Right atrium auricular region (tissue), 2 donors: Measurements from ENCODE around the gene ARMH3. TPM values are rescaled to one million over a fixed set of nuclear protein-coding genes. Genes with fewer than 3 reads are reported as not detected.

Experiments used
- DNase-seq: peaks from one replicate; pipeline ENCODE4 v3.0.0-alpha.2; 2019; ENCODE audit warnings: low spot score
- H3K27ac ChIP-seq, 2 donors: fragments of 200-600 bp; sonication (generic); 1 replicate in 1 of 2; 2 replicates in 1 of 2; pipeline ENCODE4 v1.5.1; 2016 to 2019
- H3K27me3 ChIP-seq, 2 donors: fragments of 200-600 bp; sonication (generic); one replicate each; pipeline versions ENCODE4 v1.5.1 to v1.6.0; 2017 to 2019
- H3K36me3 ChIP-seq: fragments of 200-600 bp; sonication (generic); one replicate; pipeline ENCODE4 v1.5.1; 2016
- H3K4me1 ChIP-seq, 2 donors: fragments of 200-600 bp; sonication (generic); one replicate each; pipeline versions ENCODE4 v1.5.1 to v1.6.0; 2017 to 2019
- H3K4me3 ChIP-seq, 2 donors: fragments of 200-600 bp; sonication (generic); 1 replicate in 1 of 2; 2 replicates in 1 of 2; pipeline ENCODE4 v1.5.1; 2017 to 2019; ENCODE audit warnings: mild to moderate bottlenecking in 1 of 2, moderate library complexity in 1 of 2
- H3K9me3 ChIP-seq, 2 donors: fragments of 200-600 bp; sonication (generic); one replicate each; pipeline ENCODE4 v1.5.1; 2019
- total RNA-seq, 2 donors: library from RNA; depleted of rRNA; stranded (reverse); fragments of >200 nt; gene quantifications; one replicate each; pipeline ENCODE4 v1.1.0, GENCODE V29; 2016
- TF ChIP-seq, protein P1 (sequence below), 2 donors: fragments of 200-600 bp; sonication (generic); IDR thresholded peaks; one replicate each; pipeline ENCODE4 v1.5.1; 2019; ENCODE audit warnings: antibody characterized with exemption in 2 of 2

Gene ARMH3
- total RNA-seq, 2 donors from 2014 or later = 25.4 to 28.5 TPM

DNA sequence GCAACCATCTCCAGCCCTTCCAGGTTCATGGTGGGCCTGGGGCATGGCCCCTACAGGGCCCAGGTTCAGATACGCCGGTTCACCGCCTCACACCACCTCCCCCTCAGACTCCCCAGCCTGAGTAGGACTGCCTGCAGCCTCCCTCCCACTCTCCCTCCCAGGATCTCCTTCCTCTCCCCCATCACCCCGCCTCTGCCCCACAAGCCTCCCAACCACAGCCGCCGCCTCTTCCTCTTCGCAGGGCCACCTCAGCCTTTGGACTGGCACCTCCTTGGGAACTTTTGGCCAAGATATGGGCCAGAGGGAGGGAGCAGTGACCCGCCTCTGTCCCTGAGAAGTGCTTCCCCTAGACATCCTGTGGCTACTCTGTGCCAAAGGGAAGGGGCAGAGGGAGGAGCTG is 221.6 kb downstream of the ARMH3 start:
- Histone ChIP-seq H3K4me3 (no peak overlapping the region), H3K27ac (no peak overlapping the region), H3K9me3 (no peaks in the 10 kb centered on the region), H3K27me3 (no peaks in the 10 kb centered on the region), H3K36me3 (no peaks in the 10 kb centered on the region), H3K4me1 (peaks cover 0 to 67% of the 10 kb centered on the region in 2 donors)
- TF ChIP-seq, protein P1, sequence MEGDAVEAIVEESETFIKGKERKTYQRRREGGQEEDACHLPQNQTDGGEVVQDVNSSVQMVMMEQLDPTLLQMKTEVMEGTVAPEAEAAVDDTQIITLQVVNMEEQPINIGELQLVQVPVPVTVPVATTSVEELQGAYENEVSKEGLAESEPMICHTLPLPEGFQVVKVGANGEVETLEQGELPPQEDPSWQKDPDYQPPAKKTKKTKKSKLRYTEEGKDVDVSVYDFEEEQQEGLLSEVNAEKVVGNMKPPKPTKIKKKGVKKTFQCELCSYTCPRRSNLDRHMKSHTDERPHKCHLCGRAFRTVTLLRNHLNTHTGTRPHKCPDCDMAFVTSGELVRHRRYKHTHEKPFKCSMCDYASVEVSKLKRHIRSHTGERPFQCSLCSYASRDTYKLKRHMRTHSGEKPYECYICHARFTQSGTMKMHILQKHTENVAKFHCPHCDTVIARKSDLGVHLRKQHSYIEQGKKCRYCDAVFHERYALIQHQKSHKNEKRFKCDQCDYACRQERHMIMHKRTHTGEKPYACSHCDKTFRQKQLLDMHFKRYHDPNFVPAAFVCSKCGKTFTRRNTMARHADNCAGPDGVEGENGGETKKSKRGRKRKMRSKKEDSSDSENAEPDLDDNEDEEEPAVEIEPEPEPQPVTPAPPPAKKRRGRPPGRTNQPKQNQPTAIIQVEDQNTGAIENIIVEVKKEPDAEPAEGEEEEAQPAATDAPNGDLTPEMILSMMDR (IDR thresholded peaks at IDR 0.05) = no peak
- no peak for DNase-seq

- Histone ChIP-seq H3K27ac (no peak overlapping the region), H3K9me3 (no peaks in the 10 kb centered on the region), H3K4me1 (peaks cover 0 to 65% of the 10 kb centered on the region in 2 donors), H3K27me3 (no peaks in the 10 kb centered on the region), H3K4me3 (no peak overlapping the region), H3K36me3 (no peaks in the 10 kb centered on the region)
- TF ChIP-seq, protein P1 (IDR thresholded peaks at IDR 0.05) = no peak
- no peak for DNase-seq
Measured at GRCh38 chr10:101833466-101833865, 222.5 kb downstream of the ARMH3 start.

DNA sequence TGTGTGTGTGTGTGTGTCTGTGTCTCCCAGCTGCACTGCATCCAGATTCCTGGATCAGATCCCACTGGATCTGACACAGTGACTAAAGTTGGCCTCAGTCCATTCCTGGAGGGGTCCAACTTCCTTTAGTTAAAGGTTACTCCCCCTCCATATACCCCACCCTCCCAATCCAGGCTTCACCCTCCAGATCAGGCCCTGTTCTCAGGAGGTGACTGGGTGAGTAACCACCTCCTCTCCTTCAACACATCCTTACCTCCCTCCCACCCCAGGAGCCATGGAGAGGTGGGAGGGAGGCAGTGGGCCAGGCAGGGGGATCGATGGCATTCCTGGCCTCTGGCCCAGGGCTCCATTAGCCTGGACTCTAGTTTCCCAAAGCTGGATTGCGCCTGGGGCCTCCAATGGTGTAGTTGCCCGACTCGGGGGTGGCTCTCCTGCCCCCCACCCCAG is 223.6 kb downstream of the ARMH3 start:
- DNase-seq = no peak
- peaks cover 7% of the 10 kb centered on the region for H3K36me3 ChIP-seq
- H3K9me3 ChIP-seq = no peaks in the 10 kb centered on the region
- H3K27ac ChIP-seq = no peak overlapping the region
- H3K4me3 ChIP-seq = no peak overlapping the region
- peaks cover 0 to 56% of the 10 kb centered on the region in 2 donors for H3K4me1 ChIP-seq
- TF ChIP-seq, protein P1 (IDR thresholded peaks at IDR 0.05) = no peak
- no peaks in the 10 kb centered on the region for H3K27me3 ChIP-seq

DNA sequence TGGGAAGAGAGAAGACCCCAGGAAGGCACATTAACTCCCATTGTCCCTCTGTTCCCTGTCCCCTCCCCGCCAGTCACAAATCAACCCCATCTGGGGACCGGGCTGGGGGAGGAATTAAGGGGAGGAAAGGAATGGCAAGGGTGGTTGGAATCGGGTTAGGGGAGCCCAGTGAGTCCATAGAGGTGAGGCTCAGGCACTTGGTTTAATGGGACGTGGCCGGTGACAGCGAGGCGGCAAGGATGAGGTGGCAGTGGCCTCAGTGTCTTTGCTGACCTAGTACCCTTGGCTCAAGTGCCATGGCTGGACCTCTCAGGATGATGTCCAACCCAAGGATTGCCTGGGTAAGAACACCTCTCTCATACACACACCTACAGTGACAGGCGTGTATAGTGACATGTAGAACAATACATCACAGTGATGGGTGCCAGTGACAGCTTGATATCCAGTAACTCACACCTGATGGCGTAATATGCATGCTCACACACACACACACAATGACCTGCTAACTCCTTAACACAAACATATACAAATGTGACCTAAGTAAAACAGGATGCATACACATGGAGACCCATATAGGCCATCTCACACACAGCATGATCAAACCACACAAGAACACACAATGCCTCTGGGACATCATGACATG is 224.7 kb downstream of the ARMH3 start:
- H3K9me3 ChIP-seq = no peaks in the 10 kb centered on the region
- TF ChIP-seq, protein P1 (IDR thresholded peaks at IDR 0.05) = no peak
- no peak for DNase-seq
- H3K36me3 ChIP-seq = peaks cover 11% of the 10 kb centered on the region
- no peaks in the 10 kb centered on the region for H3K27me3 ChIP-seq
- H3K27ac ChIP-seq = peak overlapping the region; percentile 53 to 64
- H3K4me3 ChIP-seq = peak overlapping the region; percentile 27 to 55
- peaks cover 0 to 52% of the 10 kb centered on the region in 2 donors for H3K4me1 ChIP-seq

DNA sequence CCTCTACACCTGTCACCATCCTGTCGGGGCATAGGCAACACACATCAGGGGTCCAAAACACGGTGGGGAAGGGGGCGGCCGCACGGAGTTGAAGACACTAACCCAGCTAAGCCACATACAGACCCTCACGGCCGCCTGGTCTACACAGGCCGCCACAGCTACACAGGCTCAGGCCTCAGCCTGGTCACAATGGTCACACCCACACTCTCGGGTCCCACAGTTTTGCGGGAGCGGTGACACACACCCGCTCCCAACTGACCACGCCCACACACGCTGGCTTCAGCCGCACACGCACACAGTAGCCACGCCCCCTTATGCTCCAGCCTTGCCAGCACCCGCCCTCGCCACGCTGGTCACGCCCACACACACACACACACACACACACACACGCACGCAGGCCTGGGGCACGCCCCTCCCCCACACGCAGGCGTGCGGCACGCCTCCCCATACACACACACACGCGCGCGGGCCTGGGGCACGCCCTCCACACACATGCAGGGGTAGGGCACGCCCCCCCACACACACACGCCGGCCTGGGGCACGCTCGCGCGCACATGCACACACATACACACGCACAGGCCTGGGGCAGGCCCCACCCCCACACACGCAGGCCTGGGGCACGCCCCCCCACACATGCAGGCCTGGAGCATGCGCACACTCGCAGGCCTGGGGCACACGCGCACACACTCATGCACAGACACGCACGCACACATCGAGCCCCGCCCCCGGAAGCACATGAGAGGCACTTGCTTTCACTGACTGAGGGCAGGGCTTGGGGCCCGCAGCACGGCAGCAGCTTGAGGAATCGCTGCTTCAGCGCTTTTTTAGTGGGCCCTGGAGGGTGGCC is 225.4 kb downstream of the ARMH3 start:
- H3K4me1 ChIP-seq = peaks cover 0 to 45% of the 10 kb centered on the region in 2 donors
- TF ChIP-seq, protein P1 (IDR thresholded peaks at IDR 0.05) = no peak
- peak; percentile 87 for DNase-seq
- peak overlapping the region; percentile 27 to 55 for H3K4me3 ChIP-seq
- H3K27me3 ChIP-seq = no peaks in the 10 kb centered on the region
- H3K9me3 ChIP-seq = no peaks in the 10 kb centered on the region
- peak overlapping the region; percentile 53 to 64 for H3K27ac ChIP-seq
- H3K36me3 ChIP-seq = peaks cover 11% of the 10 kb centered on the region
